K562 (cell line): ENCODE measurements around the gene HLTF. TPM values are rescaled to one million over a fixed set of nuclear protein-coding genes. Genes with fewer than 3 reads are reported as not detected.

Source experiments
- ATAC-seq: fragments of 200-7000 bp; cut with Tn5 transposase; 3 replicates; pipeline ENCODE4 v1.9.1; 2020; ENCODE audit warnings: moderate library complexity
- BruUV-seq: library from RNA; stranded (reverse); fragments of 400-500 nt; replicated peaks from 2 replicates; lab custom pipeline; 2021; lab: Mats Ljungman, UMichigan
- CTCF ChIA-PET: fragments of 300-600 bp; formaldehyde crosslinking; extraction: SDS; loops from one replicate; lab custom pipeline; 2021; ENCODE audit warnings: low intra/inter-chr PET ratio; lab: Yijun Ruan, JAX
- POLR2A ChIA-PET: fragments of 300-600, 350-650 bp; sonication (Branson Sonifier 250); formaldehyde crosslinking; extraction: SDS; loops from one replicate; lab custom pipeline; 2021; ENCODE audit warnings: antibody characterized with exemption, inconsistent platforms; lab: Yijun Ruan, JAX
- DNase-seq, 4 experiments: peaks; one replicate each; pipeline versions ENCODE4 v3.0.0 to v3.0.0-alpha.2; 2011 to 2018; ENCODE audit warnings: low spot score in 3 of 4, mixed read lengths in 3 of 4; ENCODE audit errors: extremely low read depth in 1 of 4
- FAIRE-seq: peaks from 2 replicates; lab custom pipeline; 2011; peaks lifted over from hg19 to GRCh38; lab: Jason Lieb, UNC
- H2AFZ ChIP-seq: 2 replicates; pipeline ENCODE4 v1.6.0; 2011; ENCODE audit warnings: low read depth, low read length, control low read depth, inconsistent platforms
- H3K27ac ChIP-seq: fragments of 200-600 bp; 3 replicates; pipeline ENCODE4 v1.8.0; 2011; ENCODE audit warnings: low read depth, mild to moderate bottlenecking, control low read depth, inconsistent platforms, low read length, moderate library complexity, mixed read lengths; ENCODE audit errors: extremely low read depth
- H3K27me3 ChIP-seq, 2 experiments: fragments of 300-600 bp in 1 of 2; 2 replicates in 1 of 2; 3 replicates in 1 of 2; pipeline versions ENCODE4 v1.6.0 to v1.8.0; 2011; ENCODE audit warnings: inconsistent platforms in 2 of 2, low read length in 2 of 2, mild to moderate bottlenecking in 1 of 2, mixed read lengths in 1 of 2, moderate library complexity in 1 of 2; ENCODE audit not compliant: control insufficient read depth in 2 of 2, insufficient read depth in 2 of 2
- H3K36me3 ChIP-seq: fragments of 300-600 bp; 3 replicates; pipeline ENCODE4 v1.8.0; 2011; ENCODE audit warnings: mild to moderate bottlenecking, low read length, inconsistent platforms; ENCODE audit not compliant: control insufficient read depth, insufficient read depth
- H3K4me1 ChIP-seq, 2 experiments: fragments of 200-600 bp in 1 of 2; replicated peaks in 1 of 2; 2 replicates in 1 of 2; 3 replicates in 1 of 2; pipeline versions ENCODE4 v1.5.1 to v1.8.0; 2011; ENCODE audit warnings: inconsistent platforms in 2 of 2, low read length in 2 of 2, mild to moderate bottlenecking in 1 of 2, mixed read lengths in 1 of 2, moderate library complexity in 1 of 2; ENCODE audit not compliant: control insufficient read depth in 2 of 2, insufficient read depth in 2 of 2
- H3K4me2 ChIP-seq: 2 replicates; pipeline ENCODE4 v1.6.1; 2011; ENCODE audit warnings: low read length, control low read depth, inconsistent platforms, mixed read lengths; ENCODE audit not compliant: insufficient read depth
- H3K4me3 ChIP-seq: fragments of 200-600 bp; sonication (generic), shearing (Covaris generic); 2 replicates; pipeline ENCODE4 v1.5.1; 2016; ENCODE audit warnings: control low read depth, inconsistent platforms
- H3K79me2 ChIP-seq: fragments of 200-600 bp; 3 replicates; pipeline ENCODE4 v1.8.0; 2011; ENCODE audit warnings: low read length, inconsistent platforms; ENCODE audit not compliant: control insufficient read depth, insufficient read depth
- H3K9ac ChIP-seq, 2 experiments: 2 replicates each; pipeline versions ENCODE4 v1.6.0 to v1.6.1; 2011; ENCODE audit warnings: low read depth in 2 of 2, low read length in 2 of 2, control low read depth in 1 of 2, inconsistent platforms in 1 of 2, mild to moderate bottlenecking in 1 of 2, mixed read lengths in 1 of 2; ENCODE audit not compliant: insufficient read depth in 1 of 2
- H3K9me1 ChIP-seq: one replicate; pipeline ENCODE4 v1.6.0; 2011; ENCODE audit warnings: inconsistent platforms, mild to moderate bottlenecking, low read length, moderate library complexity; ENCODE audit not compliant: control insufficient read depth, insufficient read depth
- H3K9me3 ChIP-seq: replicated peaks from 2 replicates; pipeline ENCODE4 v1.5.1; 2011; ENCODE audit warnings: low read depth, low read length, inconsistent platforms; ENCODE audit not compliant: control insufficient read depth, insufficient read depth
- H4K20me1 ChIP-seq: replicated peaks from 2 replicates; pipeline ENCODE4 v1.6.1; 2011; ENCODE audit warnings: low read length, inconsistent platforms, mixed read lengths; ENCODE audit not compliant: control insufficient read depth, insufficient read depth
- ELK3 ChIP-seq: fragments of 450-650 bp; formaldehyde crosslinking; IDR thresholded peaks from 2 replicates; pipeline ENCODE4 v1.4.0; 2020; ENCODE audit warnings: mild to moderate bottlenecking
- GABPB2 ChIP-seq: fragments of 250-450 bp; sonication (Bioruptor Pico); conservative IDR thresholded peaks from 2 replicates; pipeline ENCODE4 v1.5.1; 2021; ENCODE audit warnings: mild to moderate bottlenecking
- GTF2E2 ChIP-seq: fragments of 200-800 bp; sonication (Bioruptor generic); IDR thresholded peaks from 2 replicates; pipeline ENCODE4 v1.6.1; 2016; ENCODE audit warnings: missing genetic modification characterization, missing compliant biosample characterization
- L3MBTL2 ChIP-seq: fragments of 450-650 bp; IDR thresholded peaks from 2 replicates; pipeline ENCODE4 v1.6.1; 2016; ENCODE audit warnings: mild to moderate bottlenecking, moderate library complexity
- MEF2A ChIP-seq: IDR thresholded peaks from 2 replicates; pipeline ENCODE4 v1.6.1; 2011; ENCODE audit warnings: low read depth, mild to moderate bottlenecking, low read length, moderate library complexity; ENCODE audit not compliant: control insufficient read depth
- MTA1 ChIP-seq: fragments of 450-650 bp; IDR thresholded peaks from 2 replicates; pipeline ENCODE4 v1.6.1; 2017; ENCODE audit warnings: borderline replicate concordance
- ZNF212 ChIP-seq: fragments of 450-650 bp; formaldehyde crosslinking; IDR thresholded peaks from 2 replicates; pipeline ENCODE4 v1.4.0; 2020; ENCODE audit warnings: mild to moderate bottlenecking
- ZSCAN32 ChIP-seq: fragments of 450-650 bp; formaldehyde crosslinking; IDR thresholded peaks from 2 replicates; pipeline ENCODE4 v1.4.0; 2020; ENCODE audit warnings: mild to moderate bottlenecking, moderate library complexity
- WGBS: fragments of 100-300 bp; shearing (Covaris generic); methylation state at CpG from one replicate; pipeline ENCODE4 v1.1.6; 2016; ENCODE audit warnings: low coverage, mixed read lengths; ENCODE audit not compliant: insufficient coverage; ENCODE audit errors: missing lambda C conversion rate; 5-methylcytosine and 5-hydroxymethylcytosine counted together
- in situ Hi-C: fragments of 300-500 bp; cut with MboI; formaldehyde crosslinking; loops from 4 replicates; pipeline ENCODE4 v1.15.0; 2018; ENCODE audit warnings: inconsistent platforms, mixed read lengths
- intact Hi-C: fragments of 100-400 bp; cut with micrococcal nuclease; formaldehyde crosslinking; loops from 2 replicates; pipeline ENCODE4 v1.14.2; 2022
- polyA plus RNA-seq, 8 experiments: library from polyadenylated mRNA; depleted of rRNA in 4 of 8; stranded (reverse) in 5 of 8; unstranded in 3 of 8; fragments of >200 nt; fragmentation: Nextera tagmentation in 2 of 8; fragmentation: Illumina TruSeq in 1 of 8; extraction: Ambion mirVana in 2 of 8; extraction: Trizol in 1 of 8; gene quantifications; 2 replicates each; pipeline versions ENCODE4 v1.2.1 to v1.2.3, GENCODE V29; 2011 to 2014; ENCODE audit warnings: inconsistent platforms in 1 of 8, missing spikeins in 1 of 8
- total RNA-seq, 7 experiments: library from RNA; depleted of rRNA in 6 of 7; stranded (reverse); fragments of >200 nt in 6 of 7; fragmentation: Illumina TruSeq in 2 of 7; extraction: Trizol in 2 of 7; gene quantifications; 2 replicates each; pipeline versions ENCODE4 v1.2.1 to v1.2.3, GENCODE V29; 2011 to 2021; ENCODE audit warnings: low replicate concordance in 1 of 7

Gene HLTF
- total and polyA plus RNA-seq, 9 of the 15 experiments (the other 6 are each of a cell fraction or from before 2014, with no cell fraction given) = 35.1 to 82.4 (median 50.4) TPM

GRCh38 chr3:149011676-149012075 lies 74.7 kb downstream of the HLTF start:
- intact Hi-C loops = no loop called here
- Histone ChIP-seq H3K79me2 (no peaks in the 10 kb centered on the region), H4K20me1 (no peaks in the 10 kb centered on the region), H3K4me1 (no peaks in the 10 kb centered on the region; a peak in 1 of 5 replicates), H3K9ac (no peak overlapping the region), H3K9me3 (no peaks in the 10 kb centered on the region), H2AFZ (no peak overlapping the region), H3K4me3 (no peak overlapping the region), H3K27ac (no peak overlapping the region), H3K9me1 (no peaks in the 10 kb centered on the region), H3K4me2 (no peak overlapping the region), H3K27me3 (no peaks in the 10 kb centered on the region), H3K36me3 (peaks cover 32% of the 10 kb centered on the region)
- in situ Hi-C loops = no loop called here
- ChIA-PET CTCF (no interaction called here), POLR2A (no interaction called here)
- WGBS = 78% methylated on average over 4 of the region's 5 CpGs
- DNase-seq = no peak
- no peak for ATAC-seq
- TF ChIP-seq L3MBTL2 = no peak
- TF ChIP-seq MEF2A = no peak
- TF ChIP-seq MTA1 = no peak
- no peak for TF ChIP-seq ZNF212 (CRISPR knock-in tag)
- no peak for TF ChIP-seq ZSCAN32
- no peak for TF ChIP-seq GABPB2 (CRISPR knock-in tag)
- no peak for TF ChIP-seq ELK3 (CRISPR knock-in tag)
- no peak for TF ChIP-seq GTF2E2 (tag)
- no TSS peak for BruUV-seq
- FAIRE-seq = no peak
